Pons (tissue), 1 donor: ENCODE measurements around the gene CDK13.
"Not testable (repeated sequence)": the region's sequence is repeated elsewhere in the genome, so short reads cannot be mapped to it uniquely, and the experiment has no call there.

Experiments used
- DNase-seq: peaks from one replicate; pipeline ENCODE4 v3.0.0-alpha.2; 2016; ENCODE audit warnings: low spot score

Gene CDK13

GRCh38 chr7:40097728-40098127 lies 147.7 kb downstream of the CDK13 start:
- DNase-seq, result no peak

GRCh38 chr7:40098810-40099209 lies 148.8 kb downstream of the CDK13 start:
- no peak for DNase-seq

- DNase-seq, result no peak
Measured at GRCh38 chr7:40099837-40100236, 149.8 kb downstream of the CDK13 start.

- no peak for DNase-seq
Measured at GRCh38 chr7:40101201-40101600, 151.1 kb downstream of the CDK13 start.

- no peak for DNase-seq
Measured at GRCh38 chr7:40102897-40103296, 152.8 kb downstream of the CDK13 start.

GRCh38 chr7:40105879-40106473 lies 155.9 kb downstream of the CDK13 start:
- no peak for DNase-seq

GRCh38 chr7:40115936-40116335 lies 165.9 kb downstream of the CDK13 start:
- DNase-seq, result no peak

- not testable (repeated sequence) for DNase-seq
Measured at GRCh38 chr7:40117199-40117598, 167.1 kb downstream of the CDK13 start.

GRCh38 chr7:40118201-40118600 lies 168.1 kb downstream of the CDK13 start:
- not testable (repeated sequence) for DNase-seq

- DNase-seq, result no peak
Measured at GRCh38 chr7:40120020-40120419, 170.0 kb downstream of the CDK13 start.

- not testable (repeated sequence) for DNase-seq
Measured at GRCh38 chr7:40122100-40122939, 172.3 kb downstream of the CDK13 start.

- no peak for DNase-seq
Measured at GRCh38 chr7:40122940-40123254, 172.8 kb downstream of the CDK13 start.

- DNase-seq, result peak; percentile 24
Measured at GRCh38 chr7:40133561-40134427, 183.7 kb downstream of the CDK13 start.

GRCh38 chr7:40134428-40135316 lies 184.6 kb downstream of the CDK13 start, which contains the start of the genes MPLKIP and SUGCT:
TSS of gene MPLKIP (minus strand) at chr7:40134622. CDS start at chr7:40134567, 55 bp downstream.
TSS of gene SUGCT (plus strand) at chr7:40135005.
- peak; percentile 93 for DNase-seq

GRCh38 chr7:40135317-40135610 lies 185.2 kb downstream of the CDK13 start:
- DNase-seq, result no peak

- no peak for DNase-seq
Measured at GRCh38 chr7:40137563-40137962, 187.5 kb downstream of the CDK13 start.

- DNase-seq, result no peak
Measured at GRCh38 chr7:40138973-40139372, 188.9 kb downstream of the CDK13 start.

- DNase-seq, result not testable (repeated sequence)
Measured at GRCh38 chr7:40139891-40140290, 189.8 kb downstream of the CDK13 start.

- DNase-seq, result not testable (repeated sequence)
Measured at GRCh38 chr7:40141916-40142315, 191.9 kb downstream of the CDK13 start.

- DNase-seq, result not testable (repeated sequence)
Measured at GRCh38 chr7:40145596-40146130, 195.6 kb downstream of the CDK13 start.
